ENCODE results near the gene ENKUR. TPM values are rescaled to one million over a fixed set of nuclear protein-coding genes. Genes with fewer than 3 reads are reported as not detected.

Gene ENKUR, protein sequence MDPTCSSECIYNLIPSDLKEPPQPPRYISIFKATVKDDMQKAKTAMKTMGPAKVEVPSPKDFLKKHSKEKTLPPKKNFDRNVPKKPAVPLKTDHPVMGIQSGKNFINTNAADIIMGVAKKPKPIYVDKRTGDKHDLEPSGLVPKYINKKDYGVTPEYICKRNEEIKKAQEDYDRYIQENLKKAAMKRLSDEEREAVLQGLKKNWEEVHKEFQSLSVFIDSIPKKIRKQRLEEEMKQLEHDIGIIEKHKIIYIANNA
- not detected for total RNA-seq

- ATAC-seq (ENCODE audit: low FRiP score) (peak; percentile 71), DNase-seq (ENCODE audit: low spot score) (peak; percentile 100)
- TF ChIP-seq, protein P1, sequence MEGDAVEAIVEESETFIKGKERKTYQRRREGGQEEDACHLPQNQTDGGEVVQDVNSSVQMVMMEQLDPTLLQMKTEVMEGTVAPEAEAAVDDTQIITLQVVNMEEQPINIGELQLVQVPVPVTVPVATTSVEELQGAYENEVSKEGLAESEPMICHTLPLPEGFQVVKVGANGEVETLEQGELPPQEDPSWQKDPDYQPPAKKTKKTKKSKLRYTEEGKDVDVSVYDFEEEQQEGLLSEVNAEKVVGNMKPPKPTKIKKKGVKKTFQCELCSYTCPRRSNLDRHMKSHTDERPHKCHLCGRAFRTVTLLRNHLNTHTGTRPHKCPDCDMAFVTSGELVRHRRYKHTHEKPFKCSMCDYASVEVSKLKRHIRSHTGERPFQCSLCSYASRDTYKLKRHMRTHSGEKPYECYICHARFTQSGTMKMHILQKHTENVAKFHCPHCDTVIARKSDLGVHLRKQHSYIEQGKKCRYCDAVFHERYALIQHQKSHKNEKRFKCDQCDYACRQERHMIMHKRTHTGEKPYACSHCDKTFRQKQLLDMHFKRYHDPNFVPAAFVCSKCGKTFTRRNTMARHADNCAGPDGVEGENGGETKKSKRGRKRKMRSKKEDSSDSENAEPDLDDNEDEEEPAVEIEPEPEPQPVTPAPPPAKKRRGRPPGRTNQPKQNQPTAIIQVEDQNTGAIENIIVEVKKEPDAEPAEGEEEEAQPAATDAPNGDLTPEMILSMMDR (IDR thresholded peaks at IDR 0.05), result no peak
Measured at GRCh38 chr10:25015828-25016375, at the start of gene ENKUR. Gene ENKUR, minus strand, starts transcription at chr10:25016158. Its CDS starts 222 bp downstream, at chr10:25015936.

DNA sequence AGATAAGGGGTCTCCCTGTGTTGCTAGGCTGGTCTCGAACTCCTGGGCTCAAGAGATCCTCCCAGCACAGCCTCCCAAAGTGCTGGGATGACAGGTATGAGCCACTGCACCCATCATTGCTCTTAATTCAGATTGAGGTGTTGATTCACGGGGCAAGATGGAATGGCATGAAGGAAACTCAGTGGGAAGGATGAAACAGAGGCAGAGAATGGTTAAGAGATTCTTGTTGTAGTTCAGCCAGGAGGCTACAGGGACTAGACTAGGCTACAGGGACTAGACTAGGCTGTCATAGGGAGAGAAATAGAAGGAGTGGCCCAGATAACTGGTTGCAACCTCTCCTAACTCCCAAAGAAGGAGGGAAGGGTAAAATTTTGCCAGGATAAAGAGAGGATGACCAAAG is 48.4 kb upstream of the ENKUR start:
- TF ChIP-seq, protein P1 (IDR thresholded peaks at IDR 0.05), result no peak
- ATAC-seq (ENCODE audit: low FRiP score) (no peak), DNase-seq (ENCODE audit: low spot score) (no peak)

- ATAC-seq (ENCODE audit: low FRiP score), result no peak
- TF ChIP-seq, protein P1 (IDR thresholded peaks at IDR 0.05), result no peak
- no peak for DNase-seq (ENCODE audit: low spot score)
Measured at GRCh38 chr10:25063644-25064043, 47.7 kb upstream of the ENKUR start.

DNA sequence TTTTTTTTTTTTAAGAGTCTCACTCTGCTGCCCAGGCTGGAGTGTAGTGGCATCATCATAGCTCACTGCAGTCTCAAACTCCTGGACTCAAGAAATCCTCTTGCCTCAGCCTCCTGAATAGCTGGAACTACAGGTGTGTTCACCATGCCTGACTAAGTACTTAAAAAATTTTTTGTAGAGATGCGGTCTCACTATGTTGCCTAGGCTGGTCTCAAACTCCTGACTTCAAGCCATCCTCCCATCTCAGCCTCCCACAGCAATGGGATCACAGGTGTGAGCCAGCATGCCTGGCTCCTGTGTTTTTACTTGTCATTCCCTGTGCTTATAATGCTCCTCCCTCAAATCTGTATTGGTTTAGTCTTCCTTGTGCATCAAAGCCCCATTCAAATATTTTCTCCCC is 47.2 kb upstream of the ENKUR start:
- DNase-seq (ENCODE audit: low spot score) (no peak), ATAC-seq (ENCODE audit: low FRiP score) (no peak)
- TF ChIP-seq, protein P1 (IDR thresholded peaks at IDR 0.05), result no peak

DNA sequence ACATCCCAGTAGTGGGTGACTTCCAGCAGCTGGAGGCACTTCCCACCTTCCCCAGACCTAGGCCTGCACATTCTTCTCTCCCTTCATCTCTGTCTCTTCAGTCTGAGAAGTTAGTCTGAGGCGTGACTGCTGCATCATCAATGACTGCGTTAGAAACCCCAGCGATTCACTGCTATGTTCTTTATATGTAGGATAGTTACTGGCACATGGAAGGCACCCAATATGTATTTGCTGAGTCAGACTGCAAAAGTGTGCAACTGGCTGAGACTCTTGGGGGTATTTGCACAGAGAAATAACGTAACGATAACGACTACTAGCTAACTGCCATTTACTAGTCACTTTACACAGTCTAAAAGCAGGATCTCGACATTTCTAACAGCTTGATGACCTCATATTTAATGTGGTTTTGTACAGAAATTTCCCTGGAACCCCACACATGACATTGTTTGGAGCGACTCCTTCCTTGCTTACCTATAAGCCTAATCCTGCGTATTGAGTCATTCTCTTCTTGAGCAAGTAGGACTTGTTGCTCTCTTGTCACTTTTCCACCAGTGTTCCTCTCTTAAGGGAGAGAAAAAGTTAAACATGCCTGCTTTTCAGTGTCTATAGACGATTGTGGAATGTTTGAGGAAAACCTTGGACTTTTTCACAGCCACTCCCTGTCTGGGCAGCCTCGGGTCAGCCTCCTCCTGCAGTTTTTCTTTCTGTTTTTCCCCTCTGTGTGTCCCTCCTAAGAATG is 45.9 kb upstream of the ENKUR start:
- DNase-seq (ENCODE audit: low spot score) (no peak), ATAC-seq (ENCODE audit: low FRiP score) (peak; percentile 24)
- TF ChIP-seq, protein P1 (IDR thresholded peaks at IDR 0.05), result no peak

DNA sequence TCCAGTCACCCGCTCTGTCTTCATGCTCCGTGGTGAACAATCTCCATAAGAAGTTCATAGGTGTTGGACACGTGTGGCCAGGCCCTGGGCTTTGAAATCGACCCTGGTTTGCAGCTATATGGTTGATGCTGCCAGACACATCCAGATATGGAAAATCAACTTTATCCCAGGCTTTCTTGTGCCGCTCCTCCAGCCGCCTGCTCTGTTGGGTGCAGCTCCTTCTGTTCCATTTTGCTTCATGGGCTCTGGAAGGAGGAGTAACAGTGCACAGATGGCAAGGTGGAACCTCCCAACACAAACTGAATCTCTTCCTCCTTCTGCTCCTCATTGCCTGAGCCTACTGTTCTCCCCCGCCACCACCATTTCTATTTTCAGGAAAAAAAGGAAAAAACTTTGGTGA is 45.2 kb upstream of the ENKUR start:
- no peak for DNase-seq (ENCODE audit: low spot score)
- TF ChIP-seq, protein P1 (IDR thresholded peaks at IDR 0.05), result no peak
- no peak for ATAC-seq (ENCODE audit: low FRiP score)
